8988T (cell line): ENCODE measurements around the gene MORC2.

Experiments used
- DNase-seq: peaks from one replicate; pipeline ENCODE4 v3.0.0; 2011

Gene MORC2

GRCh38 chr22:30948930-30949342, 19.6 kb downstream of the MORC2 start:
- DNase-seq, result no peak

GRCh38 chr22:30947816-30948454, 20.6 kb downstream of the MORC2 start:
- DNase-seq, result no peak

GRCh38 chr22:30947173-30947815, 21.3 kb downstream of the MORC2 start:
- DNase-seq, result no peak

- no peak for DNase-seq
Measured at GRCh38 chr22:30946354-30946753, 22.2 kb downstream of the MORC2 start.

GRCh38 chr22:30945653-30946052, 22.9 kb downstream of the MORC2 start:
- no peak for DNase-seq

- DNase-seq, result no peak
Measured at GRCh38 chr22:30944986-30945385, 23.6 kb downstream of the MORC2 start.

- DNase-seq, result no peak
Measured at GRCh38 chr22:30943368-30943767, 25.2 kb downstream of the MORC2 start.

GRCh38 chr22:30941363-30941740, 27.2 kb downstream of the MORC2 start:
- no peak for DNase-seq

- no peak for DNase-seq
Measured at GRCh38 chr22:30940685-30941362, 27.8 kb downstream of the MORC2 start.

GRCh38 chr22:30934053-30934452, 34.5 kb downstream of the MORC2 start:
- no peak for DNase-seq

GRCh38 chr22:30933457-30933856, 35.1 kb downstream of the MORC2 start:
- DNase-seq, result no peak

- DNase-seq, result no peak
Measured at GRCh38 chr22:30932661-30933060, 35.9 kb downstream of the MORC2 start.

- DNase-seq, result no peak
Measured at GRCh38 chr22:30931541-30932300, 36.9 kb downstream of the MORC2 start.

GRCh38 chr22:30930228-30930627, 38.3 kb downstream of the MORC2 start:
- no peak for DNase-seq

- DNase-seq, result no peak
Measured at GRCh38 chr22:30928401-30928800, 40.2 kb downstream of the MORC2 start.

- DNase-seq, result no peak
Measured at GRCh38 chr22:30927806-30928205, 40.8 kb downstream of the MORC2 start.

- no peak for DNase-seq
Measured at GRCh38 chr22:30926706-30927105, 41.9 kb downstream of the MORC2 start.

- DNase-seq, result no peak
Measured at GRCh38 chr22:30925667-30926066, 42.9 kb downstream of the MORC2 start.

- DNase-seq, result no peak
Measured at GRCh38 chr22:30923168-30923900, 45.2 kb downstream of the MORC2 start.

GRCh38 chr22:30922151-30922611, 46.4 kb downstream of the MORC2 start:
- no peak for DNase-seq

GRCh38 chr22:30921108-30921507, 47.5 kb downstream of the MORC2 start:
- no peak for DNase-seq

- peak; percentile 61 for DNase-seq
Measured at GRCh38 chr22:30920407-30920806, 48.2 kb downstream of the MORC2 start.

GRCh38 chr22:30919973-30920372, 48.6 kb downstream of the MORC2 start:
- DNase-seq, result no peak
